Kidney capillary endothelial cell (primary cell): ENCODE measurements around the gene WSCD1.

Source experiments
- DNase-seq: peaks from one replicate; pipeline ENCODE4 v3.0.0-alpha.2; 2018; ENCODE audit warnings: low spot score

WSCD1 gene

DNA sequence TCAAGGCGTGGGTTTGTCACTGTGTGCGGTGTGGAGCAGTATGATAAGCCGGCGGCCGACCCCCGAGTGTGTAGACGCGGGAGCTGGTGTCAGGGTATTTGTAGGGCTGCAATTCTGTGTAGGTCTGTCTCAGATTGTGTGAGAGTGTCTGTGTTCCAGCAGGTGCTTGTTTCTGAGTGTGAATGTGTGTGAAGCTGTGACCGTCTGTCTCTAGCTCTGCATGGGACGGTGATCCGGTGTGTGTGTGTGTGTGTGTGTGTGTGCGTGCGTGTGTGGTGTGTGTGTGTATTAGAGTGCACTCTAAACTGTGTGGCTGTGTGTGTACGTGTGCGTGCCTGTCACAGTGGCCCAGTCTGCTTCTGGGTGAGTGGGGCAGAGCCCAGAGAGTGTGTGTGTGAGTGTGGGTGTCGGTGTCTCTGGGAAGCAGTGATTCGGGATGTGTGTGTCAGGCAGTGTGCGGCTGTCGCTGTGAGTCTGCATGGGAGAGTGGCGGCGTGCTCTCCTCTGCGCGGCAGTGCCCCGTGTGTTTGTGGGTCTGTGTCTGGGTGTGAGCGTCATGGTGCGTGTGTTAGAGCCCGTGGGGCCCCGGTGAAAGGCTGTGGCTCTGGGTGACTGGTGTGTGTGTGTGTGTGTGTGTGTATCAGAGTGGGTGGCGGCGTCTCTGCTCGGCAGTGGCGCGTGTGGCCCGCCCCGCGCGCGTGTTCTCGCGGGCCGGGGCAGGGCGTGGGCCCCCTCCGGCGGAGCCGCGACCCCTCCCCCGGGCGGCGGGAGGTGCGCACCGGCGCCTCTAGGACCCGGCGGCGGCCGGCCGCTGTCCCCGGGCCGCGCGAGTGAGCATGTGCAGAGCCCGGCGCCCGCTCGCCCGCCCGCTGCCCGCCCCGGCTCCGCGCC is at the start of gene WSCD1:
Gene WSCD1, plus strand, starts transcription at position 841 of the 891 bp plus-strand sequence. CDS start 10,280 bp downstream, outside the sequence.
- DNase-seq: no peak

DNA sequence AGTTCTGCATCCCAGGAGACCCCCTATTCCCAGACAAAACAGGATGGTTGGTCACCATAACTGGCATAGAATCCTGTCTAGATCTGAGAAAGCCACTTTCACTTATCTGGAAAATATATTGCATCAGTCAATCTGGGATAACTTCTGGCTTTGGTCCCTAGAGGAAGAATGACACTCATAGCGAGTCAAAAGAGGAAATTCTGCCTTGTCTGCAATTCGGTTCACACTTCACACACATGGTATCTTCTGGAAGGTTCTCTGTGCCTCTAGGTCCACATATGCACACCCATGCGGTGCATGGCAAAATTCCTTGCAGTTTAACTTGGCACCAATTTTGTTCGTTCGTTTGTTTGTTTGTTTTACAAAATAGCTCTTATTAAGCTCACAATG is 49.2 kb upstream of the WSCD1 start:
- peak; percentile 14 for DNase-seq

DNA sequence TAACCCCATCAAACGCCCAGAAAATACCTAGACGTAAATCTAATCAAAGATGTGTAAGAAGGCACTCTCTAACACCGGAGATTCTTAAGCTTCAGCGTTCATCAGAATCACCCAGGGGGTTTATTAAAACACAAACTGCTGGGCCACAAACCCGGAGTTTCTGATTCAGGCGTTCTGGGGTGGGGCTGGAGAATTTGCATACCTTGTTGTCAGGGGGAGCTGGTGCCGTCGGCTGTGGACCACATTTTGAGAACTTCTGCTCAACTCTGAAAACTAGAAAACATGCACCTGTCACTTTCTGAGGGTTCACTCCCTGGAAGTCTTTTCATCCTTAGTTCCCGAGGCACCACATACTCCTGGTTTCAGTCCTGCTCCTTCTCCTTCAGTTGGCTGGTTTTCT is 48.6 kb upstream of the WSCD1 start:
- no peak for DNase-seq

DNA sequence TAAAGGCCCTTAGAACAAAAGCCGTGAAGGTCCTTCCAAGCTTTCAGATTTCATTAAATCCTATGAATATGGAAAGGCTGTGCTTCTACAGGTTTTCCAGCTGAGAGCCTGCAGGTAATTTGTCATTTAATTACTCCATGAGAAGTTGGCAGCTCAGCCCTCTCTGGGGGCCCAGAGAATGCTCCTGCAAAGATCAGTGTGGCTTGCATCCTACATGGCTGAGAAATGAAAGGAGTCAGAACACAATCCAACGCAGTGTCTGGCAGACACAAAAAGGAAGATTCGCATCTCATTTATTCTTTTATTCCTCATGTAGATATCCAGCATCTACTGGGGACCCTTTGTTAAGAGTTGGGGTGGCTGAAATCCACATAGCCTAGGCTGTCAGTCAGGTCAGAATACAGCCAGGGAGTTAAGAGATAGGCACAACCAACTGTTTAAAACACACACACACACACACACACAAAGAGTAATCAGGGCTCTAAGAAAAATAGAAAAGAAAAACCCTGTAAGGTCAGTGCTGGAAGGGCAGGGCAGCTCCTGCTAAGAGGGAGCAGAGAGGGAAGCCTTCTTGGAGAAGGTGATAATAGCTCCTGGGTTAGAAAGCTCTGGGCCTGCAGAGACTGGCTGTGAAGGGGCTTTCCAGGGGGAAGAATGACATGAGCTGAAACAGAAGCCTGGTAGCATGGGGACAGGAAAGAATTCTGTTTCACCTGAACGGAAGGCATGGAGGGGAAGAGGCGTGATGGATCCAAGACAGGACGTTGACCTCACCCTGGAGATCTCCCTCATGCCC is 46.9 kb upstream of the WSCD1 start:
- no peak for DNase-seq

DNA sequence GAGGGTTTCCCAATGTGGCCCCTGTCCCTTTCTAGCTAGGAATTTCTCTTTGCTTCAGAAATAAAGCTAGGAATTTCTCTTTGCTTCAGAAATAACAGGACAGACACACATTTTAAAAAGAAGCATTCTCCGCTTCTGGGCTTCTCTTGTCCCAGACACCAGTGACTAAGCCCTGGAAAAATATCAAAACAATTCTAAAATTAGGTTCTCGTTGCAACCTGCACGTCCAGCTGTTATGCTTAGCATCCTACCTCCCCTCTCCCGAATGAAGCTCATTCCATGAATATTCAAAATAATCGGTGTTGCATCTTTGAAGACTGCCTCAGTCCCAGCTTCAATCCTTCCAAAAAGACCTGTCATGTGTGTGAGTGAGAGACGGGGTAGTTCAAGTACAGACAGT is 45.6 kb upstream of the WSCD1 start:
- DNase-seq: no peak

DNA sequence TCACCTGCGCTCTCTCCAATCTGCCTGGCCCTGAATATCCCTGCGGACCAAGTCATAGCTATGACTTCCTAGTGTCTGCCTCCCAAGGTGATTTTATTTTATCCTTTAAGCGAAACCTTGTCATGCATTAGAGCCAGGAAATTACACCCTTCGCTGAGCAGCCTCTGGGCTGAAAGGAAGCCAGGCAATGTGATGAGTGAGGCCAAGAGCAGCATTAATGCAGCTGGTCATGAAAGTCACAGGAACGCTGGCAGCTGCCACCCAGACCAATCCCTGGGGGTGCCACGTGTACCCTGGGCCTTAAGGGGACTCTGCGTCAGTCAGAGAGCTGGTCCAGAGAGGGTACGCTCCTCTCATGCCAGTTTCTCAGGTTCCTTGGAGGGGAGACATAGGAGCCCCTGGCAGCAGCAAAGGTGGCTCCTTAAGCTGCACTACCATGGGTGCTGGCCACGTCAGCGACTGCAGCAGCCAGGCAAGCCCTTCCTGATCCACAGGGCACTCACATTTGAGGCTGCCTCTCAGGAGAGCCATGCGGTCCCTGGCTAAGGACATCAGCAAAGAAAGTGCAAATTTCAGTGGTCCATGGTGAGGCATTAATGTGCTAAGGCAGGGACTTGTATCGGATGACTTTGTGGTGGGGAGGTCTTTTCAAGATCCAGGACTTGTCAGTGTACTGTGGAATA is 42.7 kb upstream of the WSCD1 start:
- DNase-seq: no peak

DNA sequence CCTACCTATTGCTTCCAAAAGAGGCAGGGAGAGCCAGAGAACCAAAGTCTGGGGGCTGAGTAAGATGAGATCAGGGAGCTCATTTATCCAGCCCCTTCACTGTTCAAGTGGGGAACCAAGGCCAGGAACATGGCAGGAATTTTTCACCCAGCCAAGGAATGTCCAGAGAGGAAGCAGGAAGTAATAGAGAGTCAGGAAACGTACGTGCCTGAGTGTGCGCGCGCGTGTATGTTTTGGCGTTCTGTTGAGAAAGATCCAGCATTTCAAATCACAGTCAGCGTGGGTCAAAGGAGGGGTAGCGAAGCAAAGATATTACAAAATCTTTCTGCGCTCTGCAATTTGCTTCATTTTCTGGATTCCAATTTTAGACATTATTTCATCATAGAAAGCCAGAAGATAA is 41.9 kb upstream of the WSCD1 start:
- no peak for DNase-seq

DNA sequence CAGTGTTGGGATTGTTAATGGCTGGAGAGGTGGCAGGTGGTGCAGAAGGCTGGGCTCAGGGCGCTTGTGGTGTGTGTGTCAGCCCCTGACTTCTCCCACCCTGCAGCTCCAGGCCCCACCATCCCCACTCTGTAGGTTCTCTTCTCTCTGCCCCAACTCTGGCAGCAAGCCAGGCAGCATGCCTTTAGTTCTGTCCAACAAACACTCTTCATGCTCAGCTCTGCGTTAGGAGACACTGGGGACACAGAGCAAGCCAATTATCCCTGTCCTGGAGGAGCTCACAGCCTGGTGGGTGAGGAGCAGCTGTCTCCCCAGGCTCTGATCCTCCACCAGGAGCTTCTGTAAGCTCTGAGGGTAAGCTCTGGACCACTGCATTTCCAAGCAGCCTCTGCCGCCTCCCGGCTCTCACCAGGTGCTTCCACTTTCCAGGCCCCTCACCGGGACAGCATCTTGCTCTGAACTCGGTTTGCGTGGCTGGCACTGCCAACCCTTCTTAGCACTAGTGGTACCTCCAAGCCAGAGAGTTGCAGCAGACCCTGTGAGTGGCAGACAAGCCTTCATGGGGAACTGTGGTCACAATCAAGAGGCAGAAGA is 34.3 kb upstream of the WSCD1 start:
- DNase-seq: no peak

DNA sequence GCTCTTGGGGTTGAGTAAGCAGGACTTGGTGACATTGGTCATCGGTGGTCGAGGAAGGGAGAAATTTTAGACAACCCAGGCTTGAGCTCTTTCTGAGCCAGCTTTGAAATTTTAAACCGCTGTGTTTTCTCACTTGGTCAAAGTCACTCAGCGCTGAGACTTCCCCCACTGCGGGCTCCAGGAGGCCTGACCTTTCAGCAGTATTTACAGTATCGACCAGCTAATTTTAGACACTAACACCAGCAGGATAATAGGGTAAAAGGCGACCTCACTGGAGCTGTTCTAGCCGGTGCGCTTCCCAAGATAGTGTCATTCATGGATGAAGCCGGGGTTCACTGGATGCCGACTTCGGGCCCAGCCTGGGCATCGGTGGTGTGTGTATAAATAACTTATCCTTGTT is 29.7 kb upstream of the WSCD1 start:
- no peak for DNase-seq

DNA sequence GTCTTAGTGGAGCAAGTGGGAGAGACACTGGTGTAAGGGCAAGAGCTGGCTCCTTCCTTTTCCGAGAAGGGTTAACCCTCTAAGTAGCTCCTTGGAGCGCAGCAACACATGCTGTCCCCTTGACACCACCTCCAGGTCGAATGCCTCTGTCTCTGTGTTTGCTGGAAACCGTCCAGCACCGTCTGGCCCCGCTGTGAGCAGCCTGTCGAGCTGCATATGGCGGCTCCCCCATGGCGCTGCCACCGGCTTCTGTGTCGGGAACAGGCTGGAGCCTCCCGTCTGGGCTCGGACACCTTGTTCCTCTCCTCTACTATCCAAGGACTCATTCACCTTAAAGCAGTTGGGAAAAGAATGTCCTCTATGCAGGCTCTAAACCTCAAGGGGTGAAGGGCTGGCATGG is 28.9 kb upstream of the WSCD1 start:
- DNase-seq: no peak

DNA sequence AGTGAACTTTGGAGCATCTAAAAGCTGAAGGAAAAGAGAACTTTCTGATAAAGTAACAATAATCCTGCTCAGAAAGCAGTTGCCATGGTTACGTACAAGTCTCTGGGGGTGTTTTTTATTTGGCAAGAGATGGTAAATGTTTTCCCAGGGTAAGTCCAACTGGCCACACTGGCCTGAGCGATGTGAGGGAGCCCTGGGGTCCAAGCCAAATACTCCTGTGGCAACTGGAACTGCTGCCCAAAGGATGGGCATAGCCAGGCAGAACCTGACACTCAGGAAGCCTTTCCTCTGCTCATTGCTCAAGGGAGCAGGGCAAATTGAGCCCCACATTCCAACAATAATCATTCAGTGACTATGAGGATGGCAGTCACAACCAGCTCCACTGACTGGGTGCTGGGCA is 26.8 kb upstream of the WSCD1 start:
- no peak for DNase-seq

DNA sequence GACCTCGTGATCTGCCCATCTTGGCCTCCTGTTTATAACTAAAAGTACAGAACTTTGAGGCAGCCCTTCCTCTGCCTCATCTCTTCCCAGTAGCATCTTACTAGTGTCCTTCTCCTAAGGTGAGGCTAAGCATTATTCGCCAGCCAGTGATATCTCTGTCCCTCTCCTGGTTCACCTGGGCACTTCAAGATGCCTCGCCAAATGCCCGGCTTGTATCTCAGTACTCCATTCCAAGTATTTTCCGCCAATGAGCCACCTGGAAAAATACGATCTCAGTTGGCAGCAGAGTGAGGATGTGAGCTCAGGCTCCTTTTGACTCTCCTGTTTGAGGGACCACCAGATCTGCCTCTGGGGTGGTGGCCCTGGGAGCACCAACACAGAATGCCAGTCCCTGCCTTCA is 25.9 kb upstream of the WSCD1 start:
- no peak for DNase-seq

DNA sequence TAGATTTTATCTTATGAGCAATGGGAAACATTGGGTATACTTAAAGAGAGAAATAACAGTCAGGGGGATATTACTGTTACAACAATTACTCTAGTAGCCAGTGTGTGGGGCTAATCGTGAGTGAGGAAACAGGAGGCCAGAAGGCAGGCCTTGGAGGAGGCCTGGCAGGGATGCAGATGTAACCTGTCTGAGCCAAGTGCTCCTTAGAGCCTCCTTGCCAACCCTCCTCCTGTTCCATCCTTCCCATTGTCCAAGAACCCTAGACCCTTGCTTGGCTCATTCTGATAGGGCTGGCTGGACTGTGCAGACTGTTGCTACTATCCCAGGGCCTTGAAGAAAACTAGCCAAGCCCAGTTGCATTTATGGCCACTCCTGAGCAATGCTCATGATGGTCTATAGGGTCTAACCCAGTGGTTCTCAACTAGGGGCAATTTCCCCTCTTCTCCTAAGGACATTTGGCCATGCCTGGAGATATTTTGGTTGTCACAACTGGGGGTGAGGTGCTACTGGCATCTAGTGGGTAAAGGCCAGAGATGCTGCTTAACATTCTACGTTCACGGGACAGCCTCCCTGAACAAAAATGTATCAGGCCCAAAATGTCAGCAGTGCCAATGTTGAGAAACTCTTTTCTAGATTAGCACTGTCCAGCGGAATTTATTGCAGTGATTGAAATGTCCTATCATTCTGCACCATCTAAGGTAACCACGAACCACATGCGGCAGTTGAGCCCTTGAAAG is 24.4 kb upstream of the WSCD1 start:
- no peak for DNase-seq

DNA sequence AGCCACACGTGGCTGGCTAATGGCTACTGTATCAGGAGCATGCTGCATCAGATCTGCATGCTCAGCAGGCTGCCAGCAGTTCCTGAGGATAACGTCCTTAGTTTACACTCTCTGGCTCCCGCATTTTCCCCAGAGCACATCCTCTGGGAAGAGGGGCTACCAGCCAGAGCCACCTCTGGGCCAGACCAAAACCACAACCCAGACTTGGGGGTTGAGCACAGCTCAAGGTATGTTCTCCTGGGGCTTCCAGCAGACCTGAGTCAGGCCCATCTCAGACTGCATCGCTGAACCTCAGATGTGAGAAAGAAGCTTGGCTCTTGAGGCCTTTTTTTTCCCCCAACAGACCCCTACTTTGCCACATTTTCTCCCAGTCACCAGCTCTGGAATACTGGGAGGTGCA is 23.7 kb upstream of the WSCD1 start:
- DNase-seq: no peak

DNA sequence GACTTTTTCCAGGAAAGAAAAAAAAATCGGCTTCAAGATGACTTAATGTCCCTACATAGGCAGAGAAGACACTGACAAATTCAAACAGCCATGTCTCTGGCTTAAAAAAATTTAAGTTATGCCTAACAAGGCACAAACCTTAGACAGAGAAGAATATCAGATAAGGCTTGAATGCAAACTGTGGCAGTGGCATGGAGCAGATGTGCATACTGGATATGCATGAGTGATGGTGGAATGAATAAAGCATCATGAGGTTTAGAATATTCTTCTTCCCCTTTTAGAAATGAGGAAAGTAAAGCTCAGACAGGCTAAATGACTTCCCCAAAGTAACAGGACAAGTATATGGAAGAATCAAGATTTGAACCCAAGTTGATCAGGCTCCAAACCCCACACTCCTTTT is 23.2 kb upstream of the WSCD1 start:
- no peak for DNase-seq

DNA sequence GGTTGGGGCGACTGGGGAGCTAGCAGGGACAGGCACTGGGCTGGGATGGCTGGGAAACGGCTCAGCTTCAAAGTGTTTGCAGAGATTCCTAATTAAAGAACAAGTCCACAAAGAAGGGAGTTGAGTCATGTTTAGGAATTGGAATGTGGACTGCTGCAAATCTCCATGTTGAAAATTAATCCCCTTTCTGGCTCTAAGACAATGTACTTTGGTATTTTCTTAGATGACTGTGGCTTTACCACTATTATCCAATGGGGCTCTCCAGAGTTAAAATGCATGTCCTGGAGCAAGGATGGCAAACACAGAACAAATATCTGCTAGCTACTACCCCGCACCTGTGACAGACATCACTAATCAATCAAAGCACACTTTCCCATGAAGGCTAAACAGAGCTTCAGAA is 22.2 kb upstream of the WSCD1 start:
- DNase-seq: no peak

DNA sequence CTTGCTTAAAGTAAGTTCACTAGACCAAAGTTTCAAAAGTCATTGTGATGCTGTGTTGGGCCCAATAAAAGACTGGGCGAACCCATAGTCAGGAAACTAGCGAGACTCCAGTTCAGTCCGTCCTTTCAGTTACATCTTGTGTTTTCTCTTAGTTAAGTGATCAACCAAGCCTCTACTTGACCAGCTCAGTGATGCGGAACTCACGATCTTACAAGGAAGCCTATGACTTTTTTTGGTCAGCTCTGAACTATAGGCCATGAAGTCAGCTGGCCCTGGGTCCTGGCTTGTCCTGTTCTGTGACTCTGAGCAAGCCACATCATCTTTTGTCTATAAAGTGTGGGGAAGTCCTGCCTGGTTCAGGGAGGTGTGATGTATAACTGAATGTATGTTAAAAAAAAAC is 21.7 kb upstream of the WSCD1 start:
- DNase-seq: no peak

DNA sequence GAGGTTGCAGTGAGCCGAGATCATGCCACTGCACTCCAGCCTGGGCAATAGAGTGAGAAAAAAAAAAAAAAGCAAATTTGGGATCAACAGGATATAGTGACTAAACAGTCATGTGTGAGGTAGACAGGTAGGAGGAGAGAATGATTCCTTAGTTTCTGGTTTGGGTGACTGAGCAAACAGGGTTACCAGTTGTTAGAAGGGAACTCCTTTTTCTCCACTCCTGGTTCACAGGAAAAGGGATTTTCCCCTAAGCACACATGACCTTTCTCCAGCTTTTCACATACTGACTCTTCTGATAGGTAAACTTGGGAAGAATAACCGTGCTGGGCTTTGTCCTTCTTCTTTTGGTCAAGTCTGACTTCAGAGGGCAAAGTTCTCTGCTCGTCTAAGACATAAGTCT is 17.3 kb upstream of the WSCD1 start:
- no peak for DNase-seq

DNA sequence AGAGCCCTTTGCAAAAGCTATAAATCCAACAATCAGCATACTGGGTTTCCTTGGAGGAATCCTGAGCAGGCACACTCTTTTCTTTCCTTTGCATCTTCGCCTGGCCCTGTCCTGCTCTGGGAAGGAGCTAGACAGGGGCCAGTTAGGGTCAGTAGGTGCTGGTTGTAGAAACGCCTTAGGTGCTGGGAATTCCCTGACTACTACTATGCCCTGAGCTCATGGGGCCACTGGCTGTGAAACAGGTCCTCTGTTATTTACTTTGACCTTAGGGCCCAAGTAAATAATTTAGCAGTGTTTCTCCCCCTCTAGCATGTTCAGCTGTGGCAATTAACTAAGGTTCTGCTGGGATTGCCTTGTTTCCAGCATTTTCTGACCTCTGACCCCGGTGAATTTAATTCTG is 15.8 kb upstream of the WSCD1 start:
- no peak for DNase-seq

DNA sequence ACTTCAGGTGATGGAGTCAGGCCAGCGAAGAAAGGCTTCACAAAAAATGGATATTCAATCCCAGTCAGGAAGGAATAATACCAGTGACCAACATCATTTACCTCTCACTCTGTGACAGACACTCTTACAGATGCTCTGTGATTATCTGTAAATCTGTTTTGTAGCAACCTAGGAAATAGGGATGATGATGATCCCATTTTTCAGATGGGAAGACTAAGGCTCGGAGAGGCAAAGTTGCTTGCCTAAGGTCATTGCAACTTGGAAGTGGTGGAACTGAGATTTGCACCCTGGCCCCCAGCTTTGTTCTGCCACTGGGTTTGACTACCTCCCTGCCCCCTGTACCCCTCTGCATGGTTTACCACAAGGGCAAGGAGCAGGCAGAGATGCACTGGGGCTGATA is 14.1 kb upstream of the WSCD1 start:
- no peak for DNase-seq

DNA sequence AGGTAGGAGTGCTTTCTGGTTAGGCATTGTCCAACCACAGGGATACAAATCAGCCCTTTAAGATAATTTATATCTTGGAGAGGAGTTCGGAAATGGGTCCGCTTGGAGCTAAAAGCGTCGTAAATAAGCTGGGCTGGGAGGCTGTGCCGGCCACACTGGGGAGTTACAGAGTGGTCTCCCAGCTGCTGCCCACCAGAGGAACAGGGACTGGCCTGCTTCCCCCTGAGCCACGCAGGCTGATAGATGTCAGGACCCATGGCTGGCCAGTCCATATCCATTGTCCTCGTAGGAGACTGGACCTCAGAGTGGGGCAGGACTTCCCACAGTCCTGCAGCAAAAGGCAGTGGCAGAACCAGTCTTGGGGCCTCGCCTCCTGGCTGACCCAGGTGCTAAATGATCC is 12.6 kb upstream of the WSCD1 start:
- DNase-seq: no peak

DNA sequence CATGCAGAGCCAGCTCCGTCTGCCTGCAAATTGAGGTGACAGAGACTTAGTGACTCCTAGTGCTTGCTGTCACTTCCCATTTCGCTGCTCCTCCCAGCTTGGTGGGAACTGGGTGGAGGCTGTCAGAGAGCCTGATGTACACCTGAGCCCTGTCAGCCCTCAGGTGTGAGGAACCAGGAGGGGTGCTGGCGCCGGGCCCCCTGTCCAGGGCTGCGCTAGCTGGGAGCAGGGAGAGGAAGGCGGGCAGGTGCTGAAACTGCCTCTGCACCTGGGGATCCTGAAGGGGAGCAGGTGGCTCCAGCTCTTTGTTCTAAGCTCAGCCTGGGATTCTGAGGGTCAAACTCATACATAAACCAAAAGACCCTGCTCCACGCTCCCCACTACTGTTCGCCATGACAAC is 10.8 kb upstream of the WSCD1 start:
- no peak for DNase-seq
